H7 (cell line): ENCODE data around the gene EN2. TPM values are rescaled to one million over a fixed set of nuclear protein-coding genes. Genes with fewer than 3 reads are reported as not detected.

Experiments used
- DNase-seq: peaks from one replicate; pipeline ENCODE4 v3.0.0; 2012
- H3K27me3 ChIP-seq: 2 replicates; pipeline ENCODE4 v1.6.0; 2011; ENCODE audit warnings: mild to moderate bottlenecking, low read length; ENCODE audit not compliant: control insufficient read depth, insufficient read depth
- H3K36me3 ChIP-seq: replicated peaks from 2 replicates; pipeline ENCODE4 v1.5.1; 2011; ENCODE audit warnings: low read length; ENCODE audit not compliant: control insufficient read depth, insufficient read depth
- H3K4me3 ChIP-seq: 2 replicates; pipeline ENCODE4 v1.5.1; 2011; ENCODE audit warnings: low read depth, mild to moderate bottlenecking, control low read depth, low read length, moderate library complexity; ENCODE audit not compliant: insufficient read depth
- total RNA-seq: library from RNA; depleted of rRNA; stranded (reverse); fragments of >200 nt; shearing (Covaris generic); gene quantifications from 2 replicates; pipeline ENCODE4 v1.2.3, GENCODE V29; 2014

Gene EN2
- total RNA-seq, 1 experiment from 2014 or later = not detected

DNA sequence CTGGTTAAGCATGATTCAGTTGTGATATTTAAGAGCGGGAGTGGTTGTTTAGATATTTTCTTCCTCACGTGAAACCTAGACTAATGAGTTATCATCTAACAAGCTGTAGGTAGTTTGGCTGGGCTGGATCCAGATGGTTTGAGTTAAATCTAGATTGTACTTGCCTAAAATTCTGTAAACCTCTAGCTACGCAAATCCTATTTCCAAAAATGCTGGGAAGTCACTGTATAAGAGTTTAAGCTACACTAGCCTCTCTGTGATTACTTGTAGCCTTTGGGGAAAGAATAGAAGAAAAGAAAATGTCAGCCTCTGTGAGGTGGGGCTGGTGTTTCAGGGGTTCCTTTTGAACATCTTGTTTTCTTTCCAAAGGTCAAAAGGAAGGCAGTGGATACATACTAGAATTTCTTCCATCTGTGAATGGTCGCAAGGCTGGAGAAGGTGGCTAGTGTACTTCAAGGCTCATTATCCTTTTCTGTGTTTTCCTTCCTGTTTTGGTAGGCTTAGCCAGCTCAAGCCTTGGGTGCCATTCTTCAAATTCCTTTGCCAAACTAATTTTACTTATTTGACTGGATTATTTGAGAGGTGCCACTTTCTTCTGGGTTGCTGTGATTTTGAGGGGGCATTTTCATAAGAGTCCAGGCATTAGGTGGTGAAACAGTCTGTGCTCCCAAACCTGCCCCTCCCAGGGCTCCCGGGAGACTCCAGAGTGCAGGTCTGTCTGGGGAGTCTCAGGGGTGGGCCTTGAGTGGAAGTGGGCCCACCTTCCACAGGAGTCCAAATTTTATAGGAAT lies 5.2 kb upstream of the EN2 start:
- no peak for DNase-seq
- H3K36me3 ChIP-seq = no peaks in the 10 kb centered on the region
- no peak overlapping the region for H3K4me3 ChIP-seq
- peaks cover 98% of the 10 kb centered on the region for H3K27me3 ChIP-seq

- Histone ChIP-seq H3K27me3 (peaks cover 97% of the 10 kb centered on the region), H3K4me3 (no peak overlapping the region), H3K36me3 (no peaks in the 10 kb centered on the region)
- DNase-seq = peak; percentile 80
Observed at GRCh38 chr7:155453296-155454182, 4.4 kb upstream of the EN2 start.

DNA sequence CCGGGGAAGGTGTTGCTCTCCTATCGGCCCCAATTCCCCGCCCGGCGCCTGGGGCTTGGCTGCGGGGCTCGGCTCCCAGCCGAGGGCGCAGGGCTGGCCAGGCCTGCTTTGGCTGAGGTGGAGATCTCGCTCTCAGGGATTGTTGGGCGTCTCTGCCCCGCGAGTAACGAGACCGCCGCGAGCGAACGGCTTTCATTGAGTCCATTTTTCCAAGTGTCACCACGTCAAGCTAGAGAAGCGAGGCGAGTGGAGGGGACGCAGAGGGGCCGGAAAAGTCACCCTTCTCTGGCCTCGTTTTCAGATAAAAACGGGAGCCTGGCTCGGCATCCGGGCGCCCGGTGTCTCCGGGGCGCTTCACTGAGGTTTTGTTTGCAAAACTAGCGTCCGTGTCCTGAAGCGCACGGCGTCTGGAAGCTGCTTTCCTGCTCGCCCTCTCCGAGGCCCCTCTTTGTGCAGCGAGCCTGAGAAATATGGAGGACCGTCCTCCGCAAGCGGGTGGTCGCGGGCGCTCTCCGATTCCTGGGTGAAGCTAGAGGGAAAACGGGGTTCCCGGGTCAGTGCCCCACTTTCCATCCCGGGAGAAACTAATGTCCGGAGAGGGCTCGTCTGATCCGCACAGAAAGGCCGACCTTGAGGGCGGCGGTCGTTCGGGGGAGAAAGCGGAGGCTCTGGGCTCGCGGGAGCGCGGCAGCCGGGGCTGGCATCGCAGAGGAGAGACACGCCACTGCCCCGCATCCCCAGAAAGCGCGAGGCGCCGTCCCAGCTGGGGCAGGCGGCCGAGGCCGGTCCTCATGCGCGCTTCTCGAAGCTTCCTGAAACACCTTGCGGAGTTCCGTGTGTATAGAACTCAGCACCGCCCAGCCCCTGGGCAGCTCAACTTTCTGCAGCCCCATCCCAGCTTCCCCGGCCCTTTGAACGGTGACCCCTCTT lies 3.5 kb upstream of the EN2 start:
- Histone ChIP-seq H3K27me3 (peaks cover 97% of the 10 kb centered on the region), H3K4me3 (no peak overlapping the region), H3K36me3 (no peaks in the 10 kb centered on the region)
- peak; percentile 80 for DNase-seq

DNA sequence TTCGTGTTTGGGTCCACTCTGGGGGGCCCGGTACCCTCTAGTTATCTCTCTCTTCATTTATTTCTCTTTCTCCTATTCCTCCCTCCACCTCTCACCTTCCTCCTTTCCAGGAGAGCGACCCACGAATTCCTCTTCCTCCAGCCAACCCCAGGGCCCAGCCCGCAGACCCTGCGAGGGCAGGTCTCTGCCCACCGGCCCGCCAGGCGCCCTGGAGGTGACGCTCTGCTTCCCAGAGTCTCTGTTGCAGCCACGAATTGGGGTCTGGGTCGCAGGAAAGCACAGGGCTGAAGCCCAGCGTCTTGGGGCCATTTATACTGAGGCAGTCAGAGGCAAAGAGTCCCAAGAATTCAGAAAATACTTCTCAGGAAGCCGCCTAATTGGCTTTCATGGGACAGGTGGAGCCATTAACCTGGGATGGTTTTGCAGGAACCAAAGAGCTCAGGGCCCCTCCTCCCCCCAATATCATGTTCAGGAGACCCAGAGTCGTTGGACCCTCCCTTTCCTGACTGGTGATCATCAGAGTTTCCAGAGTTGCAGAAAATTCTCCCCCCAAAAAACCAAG lies 2.7 kb upstream of the EN2 start:
- no peak for DNase-seq
- Histone ChIP-seq H3K4me3 (no peak overlapping the region), H3K36me3 (no peaks in the 10 kb centered on the region), H3K27me3 (peaks cover 97% of the 10 kb centered on the region)

- Histone ChIP-seq H3K36me3 (no peaks in the 10 kb centered on the region), H3K27me3 (peaks cover 97% of the 10 kb centered on the region), H3K4me3 (no peak overlapping the region)
- peak; percentile 69 for DNase-seq
Observed at GRCh38 chr7:155455776-155456737, 1.9 kb upstream of the EN2 start.

GRCh38 chr7:155456738-155457543 lies 988 bp upstream of the EN2 start:
- Histone ChIP-seq H3K4me3 (peak overlapping the region; percentile 14; the same call in 1 of the 2 replicates), H3K36me3 (no peaks in the 10 kb centered on the region), H3K27me3 (peaks cover 97% of the 10 kb centered on the region)
- peak; percentile 96 for DNase-seq

GRCh38 chr7:155457544-155458110 lies 302 bp upstream of the EN2 start:
- Histone ChIP-seq H3K4me3 (no peak overlapping the region; the same call in 1 of the 2 replicates), H3K27me3 (peaks cover 97% of the 10 kb centered on the region), H3K36me3 (no peaks in the 10 kb centered on the region)
- peak; percentile 86 for DNase-seq

DNA sequence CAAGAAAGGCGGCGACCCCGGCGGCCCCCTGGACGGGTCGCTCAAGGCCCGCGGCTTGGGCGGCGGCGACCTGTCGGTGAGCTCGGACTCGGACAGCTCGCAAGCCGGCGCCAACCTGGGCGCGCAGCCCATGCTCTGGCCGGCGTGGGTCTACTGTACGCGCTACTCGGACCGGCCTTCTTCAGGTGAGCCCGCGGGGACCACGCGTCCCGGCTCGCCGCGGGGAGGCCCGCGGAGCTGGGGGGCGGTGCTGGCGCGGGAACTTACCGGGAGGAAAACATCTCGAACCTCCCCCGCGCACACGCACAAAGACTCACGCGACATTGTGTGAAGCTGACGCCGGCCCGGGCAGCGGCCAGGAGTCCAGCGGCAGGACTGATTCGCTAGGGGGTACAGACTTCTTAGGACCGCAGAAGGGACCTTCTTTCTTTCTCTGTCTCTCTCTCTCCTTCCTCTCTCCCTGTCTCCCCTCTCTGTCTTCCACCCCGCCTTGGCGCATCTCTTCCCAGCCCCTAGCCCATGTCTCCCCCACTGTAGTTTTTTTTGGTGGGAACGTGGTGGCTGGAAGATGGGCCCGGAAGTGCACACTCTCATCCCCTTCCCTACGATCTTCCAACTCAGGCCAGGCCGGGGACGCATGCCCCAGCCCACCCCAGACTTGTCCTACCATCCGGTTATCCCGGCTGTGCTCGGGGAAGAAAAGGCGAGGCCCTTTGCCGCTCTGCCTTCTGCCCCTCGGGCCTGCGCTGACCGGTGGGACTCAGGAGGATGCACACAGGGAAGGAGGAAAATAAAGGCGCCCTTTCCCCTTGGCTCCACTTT lies 1.2 kb downstream of the EN2 start:
- Histone ChIP-seq H3K4me3 (no peak overlapping the region), H3K36me3 (no peaks in the 10 kb centered on the region), H3K27me3 (peaks cover 97% of the 10 kb centered on the region)
- DNase-seq = peak; percentile 75

GRCh38 chr7:155459700-155460461 lies 2.0 kb downstream of the EN2 start:
- H3K36me3 ChIP-seq = no peaks in the 10 kb centered on the region
- H3K27me3 ChIP-seq = peaks cover 97% of the 10 kb centered on the region
- DNase-seq = peak; percentile 76
- H3K4me3 ChIP-seq = no peak overlapping the region

GRCh38 chr7:155460926-155461613 lies 3.1 kb downstream of the EN2 start:
- Histone ChIP-seq H3K36me3 (no peaks in the 10 kb centered on the region), H3K4me3 (no peak overlapping the region), H3K27me3 (peaks cover 97% of the 10 kb centered on the region)
- peak; percentile 55 for DNase-seq

DNA sequence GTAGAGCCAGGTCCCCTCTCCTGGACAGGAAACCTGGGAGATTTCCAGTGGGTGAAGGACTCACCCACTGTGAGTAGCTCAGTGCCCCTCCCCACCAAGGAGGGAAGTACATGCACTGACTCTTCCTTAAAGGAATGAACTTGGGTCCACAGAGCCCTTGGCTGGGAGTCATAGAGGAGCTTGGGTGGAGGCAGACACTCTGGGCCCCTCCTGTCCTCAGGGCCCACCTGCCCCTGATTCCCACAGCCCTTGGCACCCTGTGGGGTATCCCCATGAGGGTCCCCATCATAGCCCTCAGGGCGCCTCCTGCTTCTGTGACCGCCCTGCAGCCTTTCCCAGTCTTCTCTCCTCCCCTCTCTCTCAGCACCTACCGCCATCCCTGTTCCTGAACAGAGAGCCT lies 3.7 kb downstream of the EN2 start:
- peaks cover 97% of the 10 kb centered on the region for H3K27me3 ChIP-seq

More for the DNA sequence above, 3.7 kb downstream of the EN2 start:
- H3K36me3 ChIP-seq = no peaks in the 10 kb centered on the region
- peak; percentile 57 for DNase-seq
- H3K4me3 ChIP-seq = no peak overlapping the region
